Measurements from ENCODE around the gene FBXW8. TPM values are rescaled to one million over a fixed set of nuclear protein-coding genes. Genes with fewer than 3 reads are reported as not detected.

The FBXW8 gene
- total RNA-seq, 1 experiment from 2014 or later: 20.6 TPM

- ChIA-PET CTCF (no interaction called here), POLR2A (ENCODE audit: unreplicated experiment) (no interaction called here)
- Histone ChIP-seq H2AFZ (no peak overlapping the region), H3F3A (ENCODE audit: insufficient read depth, low read depth) (no peaks in the 10 kb centered on the region), H3K9me3 (ENCODE audit: insufficient read depth, low read depth) (no peaks in the 10 kb centered on the region), H3K36me3 (ENCODE audit: low read depth) (no peaks in the 10 kb centered on the region), H3K4me1 (replicated peaks; ENCODE audit: insufficient read depth) (no peaks in the 10 kb centered on the region), H3K9me2 (ENCODE audit: insufficient read depth) (no peaks in the 10 kb centered on the region), H3K4me3 (no peak overlapping the region), H3K27me3 (ENCODE audit: insufficient read depth, low read depth) (peaks cover 34% of the 10 kb centered on the region), H4K20me1 (ENCODE audit: insufficient read depth) (no peaks in the 10 kb centered on the region), H3K4me2 (no peak overlapping the region), H3K79me2 (ENCODE audit: low read depth) (no peaks in the 10 kb centered on the region), H3K27ac (no peak overlapping the region)
- TF ChIP-seq, protein P1, sequence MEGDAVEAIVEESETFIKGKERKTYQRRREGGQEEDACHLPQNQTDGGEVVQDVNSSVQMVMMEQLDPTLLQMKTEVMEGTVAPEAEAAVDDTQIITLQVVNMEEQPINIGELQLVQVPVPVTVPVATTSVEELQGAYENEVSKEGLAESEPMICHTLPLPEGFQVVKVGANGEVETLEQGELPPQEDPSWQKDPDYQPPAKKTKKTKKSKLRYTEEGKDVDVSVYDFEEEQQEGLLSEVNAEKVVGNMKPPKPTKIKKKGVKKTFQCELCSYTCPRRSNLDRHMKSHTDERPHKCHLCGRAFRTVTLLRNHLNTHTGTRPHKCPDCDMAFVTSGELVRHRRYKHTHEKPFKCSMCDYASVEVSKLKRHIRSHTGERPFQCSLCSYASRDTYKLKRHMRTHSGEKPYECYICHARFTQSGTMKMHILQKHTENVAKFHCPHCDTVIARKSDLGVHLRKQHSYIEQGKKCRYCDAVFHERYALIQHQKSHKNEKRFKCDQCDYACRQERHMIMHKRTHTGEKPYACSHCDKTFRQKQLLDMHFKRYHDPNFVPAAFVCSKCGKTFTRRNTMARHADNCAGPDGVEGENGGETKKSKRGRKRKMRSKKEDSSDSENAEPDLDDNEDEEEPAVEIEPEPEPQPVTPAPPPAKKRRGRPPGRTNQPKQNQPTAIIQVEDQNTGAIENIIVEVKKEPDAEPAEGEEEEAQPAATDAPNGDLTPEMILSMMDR (conservative IDR thresholded peaks at IDR 0.05): no peak
- TF ChIP-seq EZH2 (IDR thresholded peaks at IDR 0.05; ENCODE audit: low read depth): no peak
- DNase-seq: no peak
- intact Hi-C loops (cut with micrococcal nuclease; ENCODE audit: unreplicated experiment): no loop called here
- BruUV-seq (replicated peaks): no TSS peak
Measured at GRCh38 chr12:117072106-117072505, 161.4 kb downstream of the FBXW8 start.

DNA sequence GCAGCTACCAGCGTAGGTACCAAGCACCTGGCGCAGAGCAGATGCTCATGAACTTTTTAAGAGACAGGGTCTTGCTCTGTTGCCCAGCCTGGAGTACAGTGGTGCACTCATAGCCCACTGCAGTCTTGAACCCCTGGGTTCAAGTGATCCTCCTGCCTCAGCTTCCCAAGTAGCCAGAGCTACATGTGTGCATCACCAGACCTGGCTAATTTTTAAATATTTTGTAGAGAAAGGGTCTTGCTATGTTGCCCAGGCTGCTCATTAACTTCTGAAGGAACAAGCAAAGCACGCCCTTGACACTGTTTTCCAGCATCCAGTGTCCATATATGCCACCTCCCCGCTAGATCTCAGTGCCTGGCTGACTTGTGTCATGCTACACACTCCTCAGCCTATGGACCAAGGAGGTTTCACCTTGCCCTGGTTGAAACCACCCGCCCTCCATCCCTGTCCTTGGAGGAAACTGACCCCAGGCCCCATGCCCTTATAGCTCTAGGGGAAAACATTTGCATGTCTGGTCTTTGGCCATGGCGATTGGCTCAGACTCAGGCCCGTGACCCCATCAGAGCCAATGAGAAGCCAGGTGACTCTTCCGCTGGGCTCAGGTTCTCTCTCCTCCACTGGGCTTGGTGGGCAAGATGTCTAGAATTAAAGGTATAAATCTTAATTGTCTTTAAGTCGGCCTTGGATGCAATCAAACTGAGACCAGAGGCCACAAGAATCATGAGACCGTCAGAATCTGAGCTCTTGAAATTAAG lies 162.2 kb downstream of the FBXW8 start:
- intact Hi-C loops (cut with micrococcal nuclease; ENCODE audit: unreplicated experiment): no loop called here
- Histone ChIP-seq H3K4me1 (replicated peaks; ENCODE audit: insufficient read depth) (no peaks in the 10 kb centered on the region), H3K36me3 (ENCODE audit: low read depth) (no peaks in the 10 kb centered on the region), H3K9me3 (ENCODE audit: insufficient read depth, low read depth) (no peaks in the 10 kb centered on the region), H3K79me2 (ENCODE audit: low read depth) (no peaks in the 10 kb centered on the region), H3K9me2 (ENCODE audit: insufficient read depth) (no peaks in the 10 kb centered on the region), H3K4me3 (no peak overlapping the region), H2AFZ (no peak overlapping the region), H3K27me3 (ENCODE audit: insufficient read depth, low read depth) (peaks cover 34% of the 10 kb centered on the region), H3F3A (ENCODE audit: insufficient read depth, low read depth) (no peaks in the 10 kb centered on the region), H3K27ac (no peak overlapping the region), H3K4me2 (no peak overlapping the region), H4K20me1 (ENCODE audit: insufficient read depth) (no peaks in the 10 kb centered on the region)
- no peak for DNase-seq
- no TSS peak for BruUV-seq (replicated peaks)
- TF ChIP-seq, protein P1 (conservative IDR thresholded peaks at IDR 0.05): no peak
- no peak for TF ChIP-seq EZH2 (IDR thresholded peaks at IDR 0.05; ENCODE audit: low read depth)
- ChIA-PET POLR2A (ENCODE audit: unreplicated experiment) (no interaction called here), CTCF (no interaction called here)

- Histone ChIP-seq H3K36me3 (ENCODE audit: low read depth) (no peaks in the 10 kb centered on the region), H2AFZ (no peak overlapping the region), H4K20me1 (ENCODE audit: insufficient read depth) (no peaks in the 10 kb centered on the region), H3K9me2 (ENCODE audit: insufficient read depth) (no peaks in the 10 kb centered on the region), H3F3A (ENCODE audit: insufficient read depth, low read depth) (no peaks in the 10 kb centered on the region), H3K4me1 (replicated peaks; ENCODE audit: insufficient read depth) (no peaks in the 10 kb centered on the region), H3K4me2 (no peak overlapping the region), H3K4me3 (no peak overlapping the region), H3K27ac (no peak overlapping the region), H3K9me3 (ENCODE audit: insufficient read depth, low read depth) (no peaks in the 10 kb centered on the region), H3K27me3 (ENCODE audit: insufficient read depth, low read depth) (peaks cover 34% of the 10 kb centered on the region), H3K79me2 (ENCODE audit: low read depth) (no peaks in the 10 kb centered on the region)
- no TSS peak for BruUV-seq (replicated peaks)
- intact Hi-C loops (cut with micrococcal nuclease; ENCODE audit: unreplicated experiment): no loop called here
- CTCF ChIA-PET: no interaction called here
- TF ChIP-seq, protein P1 (conservative IDR thresholded peaks at IDR 0.05): no peak
- TF ChIP-seq EZH2 (IDR thresholded peaks at IDR 0.05; ENCODE audit: low read depth): no peak
- DNase-seq: no peak
- POLR2A ChIA-PET (ENCODE audit: unreplicated experiment): no interaction called here
Measured at GRCh38 chr12:117073611-117074010, 162.9 kb downstream of the FBXW8 start.

All from PC-9 (cell line).